GM12873 (cell line): ENCODE measurements around the gene LSM2.

Source experiments
- TF ChIP-seq, protein P1 (sequence below): IDR thresholded peaks from 2 replicates; pipeline ENCODE4 v1.5.1; 2012; ENCODE audit warnings: low read depth, mild to moderate bottlenecking, moderate library complexity, low read length, control low read depth; ENCODE audit not compliant: insufficient read depth; ENCODE audit errors: missing control alignments

LSM2 gene

DNA sequence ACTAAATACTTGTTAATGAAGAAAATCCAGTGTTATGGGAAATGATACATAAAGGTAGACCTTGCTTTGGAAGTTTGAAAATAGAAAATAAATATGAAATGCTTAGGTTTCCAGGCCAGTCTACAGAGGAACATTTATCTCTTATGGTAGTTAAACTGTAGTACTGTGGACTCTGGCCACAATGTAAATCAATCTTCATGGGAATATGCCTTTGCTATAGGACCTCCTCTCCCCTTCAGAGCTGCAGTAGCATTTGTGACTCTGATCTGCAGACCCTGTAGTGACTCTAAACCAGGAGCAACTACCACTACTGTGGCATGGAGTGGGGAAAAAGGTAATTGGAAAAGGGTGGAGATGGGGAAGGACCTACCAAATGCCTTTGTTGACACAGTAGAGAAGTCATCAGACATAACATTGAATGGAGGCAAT is 13.1 kb upstream of the LSM2 start:
- TF ChIP-seq, protein P1, sequence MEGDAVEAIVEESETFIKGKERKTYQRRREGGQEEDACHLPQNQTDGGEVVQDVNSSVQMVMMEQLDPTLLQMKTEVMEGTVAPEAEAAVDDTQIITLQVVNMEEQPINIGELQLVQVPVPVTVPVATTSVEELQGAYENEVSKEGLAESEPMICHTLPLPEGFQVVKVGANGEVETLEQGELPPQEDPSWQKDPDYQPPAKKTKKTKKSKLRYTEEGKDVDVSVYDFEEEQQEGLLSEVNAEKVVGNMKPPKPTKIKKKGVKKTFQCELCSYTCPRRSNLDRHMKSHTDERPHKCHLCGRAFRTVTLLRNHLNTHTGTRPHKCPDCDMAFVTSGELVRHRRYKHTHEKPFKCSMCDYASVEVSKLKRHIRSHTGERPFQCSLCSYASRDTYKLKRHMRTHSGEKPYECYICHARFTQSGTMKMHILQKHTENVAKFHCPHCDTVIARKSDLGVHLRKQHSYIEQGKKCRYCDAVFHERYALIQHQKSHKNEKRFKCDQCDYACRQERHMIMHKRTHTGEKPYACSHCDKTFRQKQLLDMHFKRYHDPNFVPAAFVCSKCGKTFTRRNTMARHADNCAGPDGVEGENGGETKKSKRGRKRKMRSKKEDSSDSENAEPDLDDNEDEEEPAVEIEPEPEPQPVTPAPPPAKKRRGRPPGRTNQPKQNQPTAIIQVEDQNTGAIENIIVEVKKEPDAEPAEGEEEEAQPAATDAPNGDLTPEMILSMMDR = no peak

DNA sequence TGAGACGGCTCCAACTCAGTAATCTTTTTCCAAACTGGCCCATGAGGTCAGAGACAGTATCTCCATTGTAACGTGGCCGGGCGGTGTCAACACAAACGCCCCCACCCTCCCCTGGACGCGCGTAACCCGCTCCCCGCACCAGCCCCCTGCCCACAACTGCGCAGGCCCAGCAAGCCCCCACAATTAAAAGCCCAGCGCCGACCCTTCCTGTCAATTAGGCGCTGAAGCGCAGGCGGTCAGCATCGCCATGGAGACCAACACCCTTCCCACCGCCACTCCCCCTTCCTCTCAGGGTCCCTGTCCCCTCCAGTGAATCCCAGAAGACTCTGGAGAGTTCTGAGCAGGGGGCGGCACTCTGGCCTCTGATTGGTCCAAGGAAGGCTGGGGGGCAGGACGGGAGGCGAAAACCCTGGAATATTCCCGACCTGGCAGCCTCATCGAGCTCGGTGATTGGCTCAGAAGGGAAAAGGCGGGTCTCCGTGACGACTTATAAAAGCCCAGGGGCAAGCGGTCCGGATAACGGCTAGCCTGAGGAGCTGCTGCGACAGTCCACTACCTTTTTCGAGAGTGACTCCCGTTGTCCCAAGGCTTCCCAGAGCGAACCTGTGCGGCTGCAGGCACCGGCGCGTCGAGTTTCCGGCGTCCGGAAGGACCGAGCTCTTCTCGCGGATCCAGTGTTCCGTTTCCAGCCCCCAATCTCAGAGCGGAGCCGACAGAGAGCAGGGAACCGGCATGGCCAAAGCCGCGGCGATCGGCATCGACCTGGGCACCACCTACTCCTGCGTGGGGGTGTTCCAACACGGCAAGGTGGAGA is 8.5 kb upstream of the LSM2 start, which contains the start of the genes HSPA1A and HSPA1L:
Gene HSPA1A (plus strand): TSS at position 519 of the 814 bp plus-strand sequence. CDS start 214 bp downstream, at position 733.
Gene HSPA1L (minus strand): TSS at position 259 of the 814 bp plus-strand sequence. CDS start 3,311 bp downstream, outside the sequence.
- TF ChIP-seq, protein P1 = no peak

DNA sequence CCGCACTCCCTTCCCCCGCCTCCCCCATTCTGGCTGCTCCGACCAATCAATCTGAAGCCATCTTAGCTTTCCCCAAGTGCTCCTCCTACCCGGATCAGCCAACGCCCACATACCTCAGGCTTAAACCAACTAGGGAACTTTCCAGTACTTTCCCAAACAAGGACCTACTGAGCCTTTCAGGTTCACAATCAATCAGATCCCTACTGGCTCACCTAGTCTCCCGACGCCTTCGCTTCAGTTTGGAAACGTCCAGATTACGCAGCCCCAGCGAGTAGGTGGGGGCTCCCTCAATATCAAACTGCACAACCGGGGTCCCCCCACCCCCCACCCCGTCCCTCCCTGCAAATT is 7.9 kb upstream of the LSM2 start:
- TF ChIP-seq, protein P1 = no peak

DNA sequence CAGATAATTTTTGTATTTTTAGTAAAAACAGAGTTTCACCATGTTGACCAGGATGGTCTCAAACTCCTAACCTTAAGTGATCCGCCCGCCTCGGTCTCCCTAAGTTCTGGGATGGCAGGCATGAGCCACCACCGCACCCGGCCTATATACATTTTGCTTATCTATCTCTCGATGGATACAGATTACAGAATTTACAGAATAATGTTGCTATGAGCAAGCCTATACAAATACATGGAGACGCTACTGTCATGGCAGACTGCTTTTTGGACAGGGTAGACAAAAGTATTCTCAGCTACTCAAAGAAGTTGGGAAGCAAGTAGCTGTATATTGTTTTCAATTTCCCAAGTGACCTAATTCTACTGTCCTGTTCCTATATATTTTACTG is 6.7 kb upstream of the LSM2 start:
- TF ChIP-seq, protein P1 = no peak

DNA sequence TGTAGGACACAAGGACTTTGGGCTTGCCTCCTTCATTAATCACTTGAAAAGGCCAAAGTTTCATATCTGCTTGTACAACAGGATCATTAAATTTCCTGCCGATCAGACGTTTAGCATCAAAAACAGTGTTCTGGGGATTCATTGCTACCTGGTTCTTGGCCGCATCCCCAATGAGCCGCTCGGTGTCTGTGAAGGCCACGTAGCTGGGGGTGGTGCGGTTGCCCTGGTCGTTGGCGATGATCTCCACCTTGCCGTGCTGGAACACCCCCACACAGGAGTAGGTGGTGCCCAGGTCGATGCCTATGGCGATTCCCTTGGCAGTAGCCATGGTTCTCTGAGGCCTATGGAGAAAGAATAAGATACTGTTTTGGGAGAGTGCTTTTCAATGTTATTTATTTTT is 4.9 kb upstream of the LSM2 start:
- TF ChIP-seq, protein P1 = no peak

DNA sequence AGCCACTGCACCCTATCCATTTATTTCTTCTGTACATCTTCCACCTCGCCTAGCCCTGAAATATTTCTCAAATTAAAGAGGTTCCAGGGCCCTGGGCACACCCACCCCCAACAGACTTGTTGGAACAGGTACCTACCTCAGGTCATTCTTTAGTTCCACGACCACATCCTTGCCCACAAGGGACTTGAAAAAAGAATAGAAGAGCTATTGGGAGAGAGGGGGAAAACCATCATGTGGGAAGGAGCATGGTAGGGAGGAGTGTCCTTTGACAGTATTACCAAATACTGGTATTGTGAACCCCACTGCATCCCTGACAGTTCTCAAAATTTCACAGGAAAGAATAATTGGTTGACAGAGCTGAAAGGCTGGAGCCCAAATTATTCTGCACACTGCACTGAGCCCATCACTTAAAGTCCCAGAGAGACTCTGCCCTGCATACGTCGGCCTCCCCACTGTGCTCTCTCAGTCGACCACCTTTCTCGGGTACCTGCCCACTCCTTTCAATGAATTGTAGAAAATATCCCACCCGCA is 762 bp downstream of the LSM2 start:
- TF ChIP-seq, protein P1 = no peak

DNA sequence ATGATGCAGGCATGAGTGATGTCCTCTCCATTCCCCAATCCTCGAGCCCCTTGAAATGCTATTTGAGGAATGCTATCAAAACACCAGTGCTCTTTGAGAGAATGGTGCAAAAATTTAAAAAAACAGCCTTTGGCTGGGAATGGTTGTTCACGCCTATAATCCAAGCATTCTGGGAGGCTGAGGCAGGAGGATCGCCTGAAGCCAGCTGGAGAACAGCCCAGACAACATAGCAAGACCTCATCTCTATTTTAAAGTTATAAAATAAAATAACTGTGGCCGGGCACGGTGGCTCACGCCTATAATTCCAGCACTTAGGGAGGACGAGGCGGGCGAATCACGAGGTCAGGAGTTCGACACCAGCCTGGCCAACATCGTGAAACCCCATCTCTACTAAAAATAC is 7.0 kb downstream of the LSM2 start:
- TF ChIP-seq, protein P1 = no peak
